ENCODE results near the gene CDC14A. TPM values are rescaled to one million over a fixed set of nuclear protein-coding genes. Genes with fewer than 3 reads are reported as not detected.

CDC14A gene
- polyA plus RNA-seq, 1 of the 3 experiments (the other 2 are of a cell fraction): 2.2 TPM

GRCh38 chr1:100474834-100475233 is 122.5 kb downstream of the CDC14A start:
- H3K36me3 ChIP-seq (replicated peaks in 1 of 2; ENCODE audit: control insufficient read depth in 1 of 2, insufficient read depth in 2 of 2, low read length in 1 of 2): peaks cover 0 to 17% of the 10 kb centered on the region in 2 experiments
- no peak overlapping the region for H3K4me2 ChIP-seq
- no peaks in the 10 kb centered on the region for H3K4me1 ChIP-seq (ENCODE audit: control insufficient read depth in 1 of 2, insufficient read depth in 2 of 2, low read depth in 1 of 2, low read length in 1 of 2)
- H3K9ac ChIP-seq: no peak overlapping the region
- no peaks in the 10 kb centered on the region for H4K20me1 ChIP-seq (ENCODE audit: insufficient read depth)
- TF ChIP-seq TAF1 (IDR thresholded peaks at IDR 0.05; ENCODE audit: borderline replicate concordance, low read depth, low read length) (no peak), RAD21 (IDR thresholded peaks at IDR 0.05; ENCODE audit: low read length) (no peak), POLR2AphosphoS5 (IDR thresholded peaks at IDR 0.05; ENCODE audit: low read depth, low read length) (no peak), RCOR1 (IDR thresholded peaks at IDR 0.05; ENCODE audit: low read length) (no peak), PBX3 (IDR thresholded peaks at IDR 0.05) (no peak), EZH2phosphoT487 (IDR thresholded peaks at IDR 0.05; ENCODE audit: borderline replicate concordance, low read depth) (no peak), TEAD4 (IDR thresholded peaks at IDR 0.05; ENCODE audit: borderline replicate concordance, insufficient read depth) (no peak), GATA2 (CRISPR knock-in tag; IDR thresholded peaks at IDR 0.05) (no peak), CHD2 (IDR thresholded peaks at IDR 0.05; ENCODE audit: low read length, partially characterized antibody) (no peak), EP300 (IDR thresholded peaks at IDR 0.05; ENCODE audit: borderline replicate concordance in 1 of 2, low read depth in 1 of 2, low read length in 1 of 2) (no peak), MEF2A (IDR thresholded peaks at IDR 0.05; ENCODE audit: borderline replicate concordance, low read depth) (no peak), GABPA (IDR thresholded peaks at IDR 0.05; ENCODE audit: low read depth) (no peak), SIN3A (IDR thresholded peaks at IDR 0.05; ENCODE audit: borderline replicate concordance, low read depth, low read length) (no peak), FOSL2 (IDR thresholded peaks at IDR 0.05; ENCODE audit: borderline replicate concordance, low read depth) (no peak), RFX5 (IDR thresholded peaks at IDR 0.05; ENCODE audit: low read length) (no peak)
- H2AFZ ChIP-seq (ENCODE audit: low read depth): no peak overlapping the region
- no peaks in the 10 kb centered on the region for H3F3A ChIP-seq (replicated peaks; ENCODE audit: insufficient read depth)
- no peaks in the 10 kb centered on the region for H3K79me2 ChIP-seq (ENCODE audit: insufficient read depth)
- H3K27ac ChIP-seq (ENCODE audit: low read depth in 2 of 2, low read length in 1 of 2): no peak overlapping the region
- DNase-seq: no peak
- H3K27me3 ChIP-seq (ENCODE audit: insufficient read depth): no peaks in the 10 kb centered on the region
- H3K9me2 ChIP-seq: no peaks in the 10 kb centered on the region; the same call in 1 of the 2 replicates
- CTCF ChIA-PET: interaction anchor here (1.5 to 3.3 kb wide), 3 partner anchors 11 to 394 kb away, joined by 5 to 20 read pairs (median 8); no protein-coding TSS in a partner anchor
- POLR2A ChIA-PET: no interaction called here
- H3K4me3 ChIP-seq (ENCODE audit: low read depth in 2 of 2, low read length in 1 of 2): no peak overlapping the region
- no peaks in the 10 kb centered on the region for H3K9me3 ChIP-seq

- H3K27ac ChIP-seq (ENCODE audit: low read depth in 2 of 2, low read length in 1 of 2): no peak overlapping the region
- WGBS (ENCODE audit: low lambda C conversion rate): 96% methylated on average over 4 of the region's 4 CpGs
- no peaks in the 10 kb centered on the region for H3F3A ChIP-seq (replicated peaks; ENCODE audit: insufficient read depth)
- no peak for DNase-seq
- no peak overlapping the region for H2AFZ ChIP-seq (ENCODE audit: low read depth)
- H4K20me1 ChIP-seq (ENCODE audit: insufficient read depth): no peaks in the 10 kb centered on the region
- ChIA-PET CTCF (interaction anchor here (1.1 to 3.3 kb wide), 3 partner anchors 11 to 21 kb away, joined by 3 to 20 read pairs (median 3); no protein-coding TSS in a partner anchor), POLR2A (no interaction called here)
- H3K4me2 ChIP-seq: no peak overlapping the region
- H3K27me3 ChIP-seq (ENCODE audit: insufficient read depth): no peaks in the 10 kb centered on the region
- no peaks in the 10 kb centered on the region for H3K79me2 ChIP-seq (ENCODE audit: insufficient read depth)
- H3K9me3 ChIP-seq: no peaks in the 10 kb centered on the region
- no peak overlapping the region for H3K4me3 ChIP-seq (ENCODE audit: low read depth in 2 of 2, low read length in 1 of 2)
- H3K36me3 ChIP-seq (replicated peaks in 1 of 2; ENCODE audit: control insufficient read depth in 1 of 2, insufficient read depth in 2 of 2, low read length in 1 of 2): peaks cover 3 to 7% of the 10 kb centered on the region in 2 experiments
- no peak overlapping the region for H3K9ac ChIP-seq
- H3K4me1 ChIP-seq (ENCODE audit: control insufficient read depth in 1 of 2, insufficient read depth in 2 of 2, low read depth in 1 of 2, low read length in 1 of 2): peaks cover 0 to 7% of the 10 kb centered on the region in 2 experiments; a peak in 1 of 4 replicates
- H3K9me2 ChIP-seq: no peaks in the 10 kb centered on the region; the same call in 1 of the 2 replicates
- TF ChIP-seq MEF2A (IDR thresholded peaks at IDR 0.05; ENCODE audit: borderline replicate concordance, low read depth) (no peak), SMC3 (IDR thresholded peaks at IDR 0.05; ENCODE audit: low read depth, low read length) (no peak), TEAD4 (IDR thresholded peaks at IDR 0.05; ENCODE audit: borderline replicate concordance, insufficient read depth) (no peak), JUND (IDR thresholded peaks at IDR 0.05) (no peak), CHD2 (IDR thresholded peaks at IDR 0.05; ENCODE audit: low read length, partially characterized antibody) (no peak), RAD21 (IDR thresholded peaks at IDR 0.05; ENCODE audit: low read length) (no peak), RCOR1 (IDR thresholded peaks at IDR 0.05; ENCODE audit: low read length) (no peak), MAX (IDR thresholded peaks at IDR 0.05; ENCODE audit: low read depth) (no peak), YY1 (IDR thresholded peaks at IDR 0.05; ENCODE audit: low read depth) (no peak), FOXM1 (IDR thresholded peaks at IDR 0.05; ENCODE audit: low read depth) (no peak), NRF1 (IDR thresholded peaks at IDR 0.05; ENCODE audit: low read depth, low read length) (no peak), CTCF (IDR thresholded peaks at IDR 0.05) (no peak), RXRA (IDR thresholded peaks at IDR 0.05; ENCODE audit: borderline replicate concordance, low read depth) (no peak), PBX3 (IDR thresholded peaks at IDR 0.05) (no peak), POLR2AphosphoS5 (IDR thresholded peaks at IDR 0.05; ENCODE audit: low read depth, low read length) (no peak), ELF1 (IDR thresholded peaks at IDR 0.05) (no peak), TCF12 (IDR thresholded peaks at IDR 0.05) (no peak), NFIC (IDR thresholded peaks at IDR 0.05; ENCODE audit: borderline replicate concordance) (no peak), EZH2phosphoT487 (IDR thresholded peaks at IDR 0.05; ENCODE audit: borderline replicate concordance, low read depth) (no peak)
Observed at GRCh38 chr1:100476735-100477290, 124.5 kb downstream of the CDC14A start.

All from SK-N-SH (cell line).